ENCODE measurements around the gene BTBD9.

DNA sequence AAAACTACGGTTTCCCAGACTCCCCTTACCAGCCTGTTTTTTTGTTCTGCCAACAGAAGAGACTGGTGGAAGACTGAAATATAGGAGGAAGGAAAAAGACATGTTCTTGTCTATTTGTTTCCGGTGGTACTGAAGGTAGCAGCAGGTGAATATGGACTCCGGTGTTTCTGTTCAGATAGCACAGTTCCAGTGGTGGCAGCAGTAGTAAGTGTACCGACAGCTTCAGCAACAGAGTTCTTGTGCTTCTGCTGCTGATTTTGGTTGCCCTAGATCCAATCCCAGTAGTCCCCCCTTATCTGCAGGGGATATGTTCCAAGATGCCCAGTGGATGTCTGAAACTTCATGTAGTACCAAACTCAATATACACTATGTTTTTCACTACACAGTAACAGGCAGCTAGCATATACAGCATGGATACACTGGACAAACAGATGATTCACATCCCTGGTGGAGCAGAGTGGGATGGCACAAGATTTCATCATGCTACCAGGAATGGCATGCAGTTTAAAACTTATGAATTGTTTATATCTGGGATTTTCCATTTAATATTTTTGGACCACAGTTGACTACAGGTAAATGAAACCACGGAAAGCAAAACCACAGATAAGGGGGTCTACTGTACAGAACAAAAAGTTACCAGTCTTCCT is 301.8 kb downstream of the BTBD9 start:
- TF ChIP-seq EZH2 (IDR thresholded peaks at IDR 0.05; ENCODE audit: low read depth) = no peak
- TF ChIP-seq, protein P1, sequence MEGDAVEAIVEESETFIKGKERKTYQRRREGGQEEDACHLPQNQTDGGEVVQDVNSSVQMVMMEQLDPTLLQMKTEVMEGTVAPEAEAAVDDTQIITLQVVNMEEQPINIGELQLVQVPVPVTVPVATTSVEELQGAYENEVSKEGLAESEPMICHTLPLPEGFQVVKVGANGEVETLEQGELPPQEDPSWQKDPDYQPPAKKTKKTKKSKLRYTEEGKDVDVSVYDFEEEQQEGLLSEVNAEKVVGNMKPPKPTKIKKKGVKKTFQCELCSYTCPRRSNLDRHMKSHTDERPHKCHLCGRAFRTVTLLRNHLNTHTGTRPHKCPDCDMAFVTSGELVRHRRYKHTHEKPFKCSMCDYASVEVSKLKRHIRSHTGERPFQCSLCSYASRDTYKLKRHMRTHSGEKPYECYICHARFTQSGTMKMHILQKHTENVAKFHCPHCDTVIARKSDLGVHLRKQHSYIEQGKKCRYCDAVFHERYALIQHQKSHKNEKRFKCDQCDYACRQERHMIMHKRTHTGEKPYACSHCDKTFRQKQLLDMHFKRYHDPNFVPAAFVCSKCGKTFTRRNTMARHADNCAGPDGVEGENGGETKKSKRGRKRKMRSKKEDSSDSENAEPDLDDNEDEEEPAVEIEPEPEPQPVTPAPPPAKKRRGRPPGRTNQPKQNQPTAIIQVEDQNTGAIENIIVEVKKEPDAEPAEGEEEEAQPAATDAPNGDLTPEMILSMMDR (conservative IDR thresholded peaks at IDR 0.05) = 0 out of 2 replicates have a peak, but pooled peaks have one; percentile 31

All from PC-9 (cell line).